ENCODE data around the gene TSFM.

TSFM gene

DNA sequence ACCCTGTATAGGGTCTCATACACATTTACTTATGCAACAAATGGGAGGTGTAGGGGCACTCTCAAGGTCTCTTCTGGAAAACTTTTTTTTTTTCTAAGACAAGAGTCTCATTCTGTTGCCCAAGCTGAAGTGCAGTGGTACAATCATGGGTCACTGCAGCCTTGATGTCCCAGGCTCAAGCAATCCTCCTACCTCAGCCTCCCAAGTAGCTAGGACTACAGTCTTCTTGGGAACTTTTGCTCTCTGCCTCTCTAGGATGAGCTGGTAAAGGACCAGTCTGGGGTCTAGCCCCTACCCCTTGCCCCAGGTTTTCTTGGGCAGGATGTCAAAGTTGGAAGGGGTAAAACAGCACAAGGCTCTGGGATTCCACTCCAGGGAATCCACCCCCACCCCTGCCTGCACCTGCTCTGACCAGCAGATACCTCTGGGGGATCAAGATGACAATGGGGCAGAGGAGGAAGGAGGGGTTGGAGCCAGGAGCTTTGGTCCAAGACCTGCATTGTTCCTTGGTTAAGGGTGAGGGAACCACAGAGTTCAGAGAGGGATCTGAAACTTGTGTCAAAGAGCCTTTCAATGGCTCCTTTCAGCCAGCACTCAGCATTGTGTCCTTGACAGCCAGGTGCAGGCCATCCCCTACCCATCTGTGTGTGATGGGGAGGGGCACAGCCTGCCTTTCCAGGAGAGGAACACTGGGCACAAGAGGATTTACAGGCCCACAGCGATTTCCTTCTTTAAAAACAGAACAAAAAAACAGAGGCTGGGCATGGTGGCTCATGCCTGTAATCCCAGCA is 51.7 kb downstream of the TSFM start:
- DNase-seq (ENCODE audit: low spot score) = no peak

DNA sequence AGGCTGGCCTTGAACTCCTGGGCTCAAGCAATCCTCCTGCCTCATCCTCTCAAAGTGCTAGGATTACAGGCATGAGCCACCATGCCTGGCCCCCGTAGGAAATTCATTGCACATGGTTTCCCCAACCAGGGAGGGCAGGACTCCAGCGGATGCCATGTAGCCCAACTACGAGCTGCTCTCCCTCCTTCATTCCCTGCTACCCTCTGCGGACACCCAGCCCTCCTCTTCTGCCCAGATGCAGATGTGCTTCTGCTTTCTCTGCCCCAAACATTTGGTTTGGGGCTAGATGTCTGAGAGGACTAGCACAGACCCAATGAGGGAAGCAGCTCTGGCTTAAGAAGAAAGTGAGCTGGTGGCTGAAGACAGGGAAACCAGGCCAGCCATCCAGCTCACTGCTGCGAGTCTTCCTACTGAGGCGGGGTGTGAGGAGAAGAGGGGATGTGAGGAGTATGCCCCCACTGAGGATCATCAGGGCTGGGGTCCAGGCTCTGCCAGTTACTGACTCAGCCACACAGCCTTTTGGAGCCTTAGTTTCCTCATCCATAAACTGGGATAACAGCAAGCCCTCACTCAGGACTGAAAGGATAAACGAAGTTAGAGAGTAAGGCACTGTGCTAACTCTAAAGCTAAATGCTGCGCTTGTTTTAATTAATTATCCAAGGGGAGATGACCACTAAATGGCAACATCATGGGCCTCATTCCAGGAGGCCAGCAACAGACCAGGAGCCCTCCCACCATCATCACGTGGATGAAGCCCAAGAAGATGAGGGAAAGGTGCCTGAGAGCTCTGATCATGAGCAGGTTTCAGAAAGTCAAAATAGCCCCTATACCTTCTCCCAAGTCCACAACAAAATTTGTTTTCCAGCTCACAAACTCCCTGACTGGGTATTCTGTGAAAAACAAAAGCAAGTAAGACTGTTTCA is 53.0 kb downstream of the TSFM start:
- no peak for DNase-seq (ENCODE audit: low spot score)

DNA sequence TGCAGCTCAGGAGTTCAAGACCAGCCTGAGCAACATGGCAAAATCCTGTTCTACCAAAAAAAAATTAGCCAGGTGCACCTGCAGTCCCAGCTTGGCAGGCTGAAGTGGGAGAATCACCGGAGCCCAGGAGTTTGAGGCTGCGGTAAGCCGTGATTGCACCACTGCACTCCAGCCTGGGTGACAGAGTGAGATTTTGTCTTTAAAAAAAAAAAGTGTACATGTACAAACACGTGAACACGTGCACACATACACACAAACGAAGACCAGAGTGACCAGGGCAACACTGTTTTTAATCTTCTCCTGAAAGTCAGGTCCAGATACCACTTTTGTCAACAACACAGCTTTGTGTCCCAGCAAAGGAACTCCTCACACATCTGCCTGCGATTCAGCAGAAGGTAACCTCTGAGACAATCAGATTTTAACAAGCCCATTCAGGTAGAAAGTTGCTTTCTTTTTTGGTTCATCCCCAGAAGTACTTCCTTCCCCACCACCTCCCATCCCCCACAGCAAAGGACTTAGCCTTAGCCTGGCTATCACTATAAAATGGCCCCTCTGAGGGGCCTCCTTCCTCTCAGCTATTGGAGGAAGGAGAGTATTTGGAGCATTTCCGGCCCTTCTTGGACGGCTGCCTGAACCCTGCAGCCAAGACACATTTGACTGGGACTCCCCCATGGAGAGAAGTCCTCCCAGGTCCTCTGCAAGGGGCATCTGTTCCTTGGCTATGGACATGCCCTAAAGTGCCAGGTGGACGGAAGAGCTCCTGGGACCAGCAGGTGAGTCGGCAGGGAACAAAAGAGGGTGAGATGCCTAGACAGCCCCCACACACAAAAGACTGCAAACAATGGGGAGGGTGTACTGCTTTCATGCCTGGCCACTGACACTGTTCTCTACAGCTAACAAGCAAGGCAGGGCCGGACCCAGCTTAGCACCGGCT is 54.1 kb downstream of the TSFM start:
- peak; percentile 77 for DNase-seq (ENCODE audit: low spot score)

- DNase-seq (ENCODE audit: low spot score) = peak; percentile 47
Measured at GRCh38 chr12:57837864-57838562, 55.4 kb downstream of the TSFM start.

DNA sequence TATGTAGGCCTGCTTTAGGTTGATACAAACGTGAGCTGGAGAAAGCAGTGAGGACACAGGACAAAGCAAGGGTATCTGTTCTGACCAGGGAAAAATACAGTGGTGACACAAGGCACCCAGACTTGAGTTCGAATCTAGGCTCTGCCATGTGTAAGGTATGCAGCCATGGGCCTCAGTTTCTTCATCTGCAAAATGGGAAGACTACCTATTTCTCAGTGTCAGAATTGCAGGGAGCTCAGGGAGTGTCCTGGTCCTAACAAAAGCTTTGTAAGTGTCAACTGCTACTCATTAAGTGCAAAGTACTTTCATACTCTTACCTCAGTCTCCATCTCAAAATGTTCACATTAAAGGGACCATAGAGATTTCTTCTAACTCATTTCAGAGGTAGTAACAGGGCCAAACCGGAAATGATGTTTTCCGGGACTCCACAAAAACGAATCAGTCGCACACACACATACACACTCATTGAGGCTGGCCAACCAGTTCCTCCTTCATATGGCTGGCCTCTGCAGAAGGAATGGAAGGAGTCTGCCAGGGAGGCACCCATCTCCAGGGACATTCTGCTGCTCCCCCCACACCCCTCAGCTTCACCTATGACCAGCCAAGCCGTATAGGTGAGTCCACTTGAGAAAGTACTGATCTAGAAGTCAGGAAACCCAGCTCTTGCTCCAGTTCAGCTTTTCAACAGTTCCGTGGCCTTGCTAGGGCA is 56.2 kb downstream of the TSFM start:
- no peak for DNase-seq (ENCODE audit: low spot score)

DNA sequence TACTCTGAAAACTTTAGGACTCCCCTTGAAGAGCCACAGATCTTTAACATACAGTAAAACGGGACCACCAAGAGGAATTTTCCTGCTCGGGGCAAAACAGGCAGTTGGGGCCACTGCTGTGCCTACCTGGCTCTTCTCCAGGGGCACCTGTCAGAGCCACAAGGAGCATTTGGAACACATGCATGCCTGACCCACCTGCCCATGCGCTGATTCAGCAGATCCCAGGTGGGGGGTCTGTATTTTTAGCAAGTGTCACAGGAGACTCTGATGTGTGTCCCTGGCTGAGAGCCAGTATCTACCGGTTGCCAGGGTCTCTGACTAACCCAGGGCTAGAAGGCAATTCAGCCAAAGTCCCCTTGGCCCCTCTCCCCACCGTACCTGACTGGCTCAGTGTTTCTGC is 57.4 kb downstream of the TSFM start:
- no peak for DNase-seq (ENCODE audit: low spot score)

GRCh38 chr12:57840726-57841125 is 58.1 kb downstream of the TSFM start:
- DNase-seq (ENCODE audit: low spot score) = no peak

DNA sequence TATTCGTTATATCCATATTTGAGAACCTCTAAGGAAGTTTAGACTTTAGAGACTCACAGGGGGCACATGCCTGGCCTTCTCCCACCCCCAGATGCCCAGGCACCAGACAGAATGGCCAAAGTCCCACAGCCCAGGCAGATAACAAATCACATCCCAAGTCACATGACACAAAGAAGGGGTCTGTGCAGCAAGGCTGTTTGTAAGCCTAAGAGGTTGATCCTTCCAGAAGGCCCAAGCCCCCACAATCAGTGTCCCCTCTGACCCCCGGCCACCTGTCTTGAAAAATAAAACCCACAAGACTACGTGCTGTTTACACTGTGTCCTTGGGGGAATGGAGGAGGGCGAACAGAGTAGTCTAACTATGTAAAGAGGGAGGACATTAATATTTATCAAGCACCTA is 58.9 kb downstream of the TSFM start:
- no peak for DNase-seq (ENCODE audit: low spot score)

DNA sequence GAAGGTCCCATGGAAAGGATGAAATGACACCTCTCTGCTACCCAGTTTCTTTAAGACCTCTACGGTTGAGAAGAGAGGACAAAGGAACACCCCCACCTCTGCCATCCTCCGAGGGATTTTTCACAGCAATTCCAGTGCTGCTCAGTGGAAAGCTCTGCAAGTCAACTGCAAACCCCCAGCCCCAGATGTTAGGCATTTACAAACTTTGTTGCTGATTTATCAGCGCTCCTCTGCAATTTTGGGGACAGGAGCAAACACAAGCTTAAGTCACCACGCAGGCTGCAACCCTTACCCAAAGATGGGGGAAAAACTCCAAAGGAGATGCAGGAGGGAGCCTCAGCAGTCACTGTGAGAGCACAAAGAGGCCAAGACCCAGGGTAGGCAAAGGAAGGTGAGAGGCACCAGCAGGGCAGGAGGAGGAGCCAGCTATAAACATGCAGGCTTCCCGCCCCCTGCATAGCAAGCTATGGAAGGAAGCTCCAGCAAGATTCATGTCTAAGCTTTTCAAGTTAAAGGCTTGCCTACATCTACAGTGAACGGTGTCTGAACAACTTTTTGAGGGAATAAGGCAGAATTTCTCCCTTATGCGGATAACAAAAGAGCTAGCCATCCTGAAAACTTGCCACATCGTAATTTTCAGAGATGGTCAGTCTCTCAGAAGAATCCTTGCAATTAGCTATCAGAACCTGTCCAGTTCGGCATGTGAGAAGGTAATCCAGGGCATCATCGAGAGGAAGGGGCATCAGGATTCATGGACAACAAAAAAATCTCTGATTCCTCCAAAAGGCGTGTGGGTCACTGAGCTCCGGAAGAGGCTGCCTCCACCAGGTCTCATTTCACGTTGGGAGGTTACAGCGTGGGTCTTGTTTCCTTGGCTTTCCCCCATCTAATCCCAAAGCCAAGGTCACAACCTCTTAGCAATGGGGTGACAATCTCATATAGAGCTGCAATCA is 60.0 kb downstream of the TSFM start:
- no peak for DNase-seq (ENCODE audit: low spot score)

GRCh38 chr12:57844709-57845477 is 62.3 kb downstream of the TSFM start:
- DNase-seq (ENCODE audit: low spot score) = peak; percentile 59

GRCh38 chr12:57845478-57846284 is 63.1 kb downstream of the TSFM start:
- peak; percentile 57 for DNase-seq (ENCODE audit: low spot score)

DNA sequence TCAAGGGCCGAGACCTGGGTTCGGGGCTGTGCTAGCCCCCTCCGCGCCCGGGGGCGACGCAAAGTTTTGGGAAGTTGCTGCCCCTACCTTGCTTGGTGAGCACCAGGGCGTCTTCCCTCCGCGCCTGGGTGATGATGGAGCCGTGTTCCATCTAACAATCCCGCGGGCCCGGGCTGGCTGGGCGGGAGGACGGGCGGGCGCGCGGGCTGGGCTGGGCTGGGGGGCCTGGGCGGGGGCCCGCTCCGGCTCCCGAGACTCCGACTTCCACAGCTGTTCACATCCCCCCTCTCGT is 63.6 kb downstream of the TSFM start:
- DNase-seq (ENCODE audit: low spot score) = no peak

GRCh38 chr12:57846577-57847319 is 64.2 kb downstream of the TSFM start, which contains the start of gene CTDSP2:
Gene CTDSP2, minus strand, starts transcription at chr12:57846729. Its CDS starts 294 bp downstream, at chr12:57846435.
- DNase-seq (ENCODE audit: low spot score) = peak; percentile 99

Data from iPS-NIHi11 (cell line).